ENCODE measurements around the gene STARD13. TPM values are rescaled to one million over a fixed set of nuclear protein-coding genes. Genes with fewer than 3 reads are reported as not detected.

Gene STARD13
- total RNA-seq, 1 experiment from 2014 or later: 4.1 TPM

- peaks cover 0 to 16% of the 10 kb centered on the region in 2 experiments; a peak in 1 of 4 replicates for H3K4me1 ChIP-seq (ENCODE audit: control insufficient read depth in 1 of 2, insufficient read depth in 2 of 2, low read length in 2 of 2)
- no peak overlapping the region for H3K9ac ChIP-seq (ENCODE audit: low read length)
- ChIA-PET POLR2A (no interaction called here), RAD21 (ENCODE audit: low non-redundant PET in 1 of 2, low total read pairs in 2 of 2, uncharacterized antibody in 2 of 2, unreplicated experiment in 2 of 2) (no interaction called here), CTCF (no interaction called here)
- H3K9me3 ChIP-seq (ENCODE audit: control insufficient read depth in 1 of 2, insufficient read depth in 1 of 2, low read depth in 1 of 2, low read length in 2 of 2): no peaks in the 10 kb centered on the region
- no peak overlapping the region for H3K4me3 ChIP-seq (replicated peaks in 1 of 2; ENCODE audit: low read depth in 1 of 2, low read length in 2 of 2)
- H3K9me2 ChIP-seq (ENCODE audit: insufficient read depth): no peaks in the 10 kb centered on the region
- H3K27me3 ChIP-seq (ENCODE audit: insufficient read depth, low read length): no peaks in the 10 kb centered on the region
- intact Hi-C loops (cut with micrococcal nuclease): no loop called here
- ATAC-seq: no peak
- H3K4me2 ChIP-seq (ENCODE audit: low read length): no peak overlapping the region
- no peaks in the 10 kb centered on the region for H3K79me2 ChIP-seq (ENCODE audit: insufficient read depth, low read length)
- no peak overlapping the region for H3K27ac ChIP-seq (ENCODE audit: low read depth, low read length)
- no peaks in the 10 kb centered on the region for H3K36me3 ChIP-seq (ENCODE audit: control insufficient read depth in 1 of 2, insufficient read depth in 2 of 2, low read length in 2 of 2)
- TF ChIP-seq SRF (IDR thresholded peaks at IDR 0.05; ENCODE audit: low read depth) (no peak), JUND (IDR thresholded peaks at IDR 0.05) (no peak), YY1 (IDR thresholded peaks at IDR 0.05; ENCODE audit: extremely low read depth, insufficient replicate concordance, low read depth, low read length) (no peak), TCF7L2 (IDR thresholded peaks at IDR 0.05; ENCODE audit: borderline replicate concordance, extremely low read depth, insufficient read depth, insufficient read length) (no peak), ATF3 (IDR thresholded peaks at IDR 0.05) (no peak), MAX (IDR thresholded peaks at IDR 0.05) (no peak), ELF1 (IDR thresholded peaks at IDR 0.05; ENCODE audit: borderline replicate concordance, low read depth) (no peak), EGR1 (IDR thresholded peaks at IDR 0.05; ENCODE audit: low read depth) (no peak), CBX3 (IDR thresholded peaks at IDR 0.05; ENCODE audit: low read depth) (no peak), CEBPB (IDR thresholded peaks at IDR 0.05; ENCODE audit: low read depth) (no peak), ZNF274 (IDR thresholded peaks at IDR 0.05; ENCODE audit: low read depth, low read length) (no peak), REST (IDR thresholded peaks at IDR 0.05; ENCODE audit: low read depth) (no peak), POLR2AphosphoS5 (IDR thresholded peaks at IDR 0.05; ENCODE audit: low read depth, low read length) (no peak)
- BruUV-seq (replicated peaks): no TSS peak
- no peak for DNase-seq (ENCODE audit: low read depth, low spot score)
- H2AFZ ChIP-seq (ENCODE audit: low read depth, low read length, poor library complexity, severe bottlenecking): no peak overlapping the region
- H4K20me1 ChIP-seq (ENCODE audit: insufficient read depth): no peaks in the 10 kb centered on the region
These were observed 196.2 kb downstream of the STARD13 start for GRCh38 chr13:33089311-33089710.
